ENCODE data around the gene CPLANE2. TPM values are rescaled to one million over a fixed set of nuclear protein-coding genes. Genes with fewer than 3 reads are reported as not detected.

The CPLANE2 gene
- total RNA-seq, 4 donors from 2014 or later, result 0.60 to 12.3 (median 4.3) TPM

DNA sequence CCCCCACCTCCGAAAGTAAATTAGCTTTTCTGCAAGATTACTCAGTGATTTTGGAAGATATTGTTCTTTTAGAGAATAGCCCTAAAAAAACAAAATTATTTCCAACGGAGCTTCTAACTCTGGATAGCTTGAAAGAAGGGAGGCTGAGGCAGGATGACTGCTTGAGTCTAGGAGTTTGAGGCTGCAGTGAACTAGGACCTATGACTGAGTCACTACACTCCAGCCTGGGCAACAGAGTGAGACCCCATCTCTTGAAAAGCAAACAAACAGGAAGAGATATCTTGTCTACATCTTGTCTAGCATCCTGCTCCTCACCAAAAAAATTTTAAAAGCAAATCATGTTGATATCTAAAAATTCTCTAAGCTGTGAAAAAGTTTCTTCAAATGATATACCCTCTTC is 42.2 kb upstream of the CPLANE2 start:
- no peak overlapping the region for H3K27ac ChIP-seq
- no peak for DNase-seq
- H3K36me3 ChIP-seq, result no peaks in the 10 kb centered on the region
- H3K4me1 ChIP-seq, result peaks cover 0 to 13% (median 2%) of the 10 kb centered on the region in 4 donors
- no peak overlapping the region for H3K4me3 ChIP-seq
- no peaks in the 10 kb centered on the region for H3K27me3 ChIP-seq
- WGBS, 2 donors (ENCODE audit: low coverage in 1 of 2), result 86 to 100% methylated on average over 2 of the region's 2 CpGs
- intact Hi-C loops (cut with DNase I; ENCODE audit: low total_unique reads) (no loop called here), in situ Hi-C loops (cut with MboI; ENCODE audit: low pct_ligation_motif_present in 1 of 4, low pct_unique_long_range_greater_than_20kb in 1 of 4, low sequenced_read_pairs in 3 of 4) (no loop called here)
- TF ChIP-seq POLR2A (IDR thresholded peaks at IDR 0.05), result no peak
- no peak for TF ChIP-seq POLR2AphosphoS5 (IDR thresholded peaks at IDR 0.05)
- no peak for TF ChIP-seq EP300 (IDR thresholded peaks at IDR 0.05; ENCODE audit: low read depth)
- TF ChIP-seq, protein P1, sequence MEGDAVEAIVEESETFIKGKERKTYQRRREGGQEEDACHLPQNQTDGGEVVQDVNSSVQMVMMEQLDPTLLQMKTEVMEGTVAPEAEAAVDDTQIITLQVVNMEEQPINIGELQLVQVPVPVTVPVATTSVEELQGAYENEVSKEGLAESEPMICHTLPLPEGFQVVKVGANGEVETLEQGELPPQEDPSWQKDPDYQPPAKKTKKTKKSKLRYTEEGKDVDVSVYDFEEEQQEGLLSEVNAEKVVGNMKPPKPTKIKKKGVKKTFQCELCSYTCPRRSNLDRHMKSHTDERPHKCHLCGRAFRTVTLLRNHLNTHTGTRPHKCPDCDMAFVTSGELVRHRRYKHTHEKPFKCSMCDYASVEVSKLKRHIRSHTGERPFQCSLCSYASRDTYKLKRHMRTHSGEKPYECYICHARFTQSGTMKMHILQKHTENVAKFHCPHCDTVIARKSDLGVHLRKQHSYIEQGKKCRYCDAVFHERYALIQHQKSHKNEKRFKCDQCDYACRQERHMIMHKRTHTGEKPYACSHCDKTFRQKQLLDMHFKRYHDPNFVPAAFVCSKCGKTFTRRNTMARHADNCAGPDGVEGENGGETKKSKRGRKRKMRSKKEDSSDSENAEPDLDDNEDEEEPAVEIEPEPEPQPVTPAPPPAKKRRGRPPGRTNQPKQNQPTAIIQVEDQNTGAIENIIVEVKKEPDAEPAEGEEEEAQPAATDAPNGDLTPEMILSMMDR (IDR thresholded peaks at IDR 0.05), result no peak
- H3K9me3 ChIP-seq, result no peaks in the 10 kb centered on the region

DNA sequence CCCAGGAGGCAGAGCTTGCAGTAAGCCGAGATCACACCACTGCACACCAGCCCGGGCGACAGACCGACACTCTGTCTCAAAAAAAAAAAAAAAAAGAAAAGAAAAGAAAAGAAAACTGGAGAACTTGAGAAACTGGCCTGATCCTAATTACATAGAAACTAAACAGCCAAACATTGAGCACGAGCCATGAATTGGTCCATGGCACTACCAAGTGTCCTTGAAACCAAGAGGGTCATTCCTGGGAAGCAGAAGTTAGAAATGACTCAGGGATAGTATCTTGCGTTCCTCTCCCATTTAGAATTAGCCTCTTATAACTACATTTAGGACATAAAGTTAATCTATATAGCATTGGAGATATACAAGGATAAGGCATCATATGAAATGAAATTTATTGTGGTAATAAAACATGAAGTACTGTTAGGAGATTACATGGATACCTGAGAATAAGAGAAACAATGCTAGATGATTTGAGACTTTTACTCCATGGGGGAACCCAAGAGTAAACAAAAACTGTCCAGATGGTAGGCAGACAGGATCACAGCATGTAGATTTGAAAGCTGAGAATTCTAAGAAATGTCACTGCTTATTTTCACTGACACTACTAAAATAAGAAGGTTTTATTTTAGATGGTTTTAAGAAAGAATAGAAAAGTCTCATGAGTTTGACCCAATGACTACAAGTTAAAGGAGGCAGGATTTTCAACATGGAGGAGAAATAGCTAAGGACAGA is 39.5 kb upstream of the CPLANE2 start:
- Histone ChIP-seq H3K27me3 (no peaks in the 10 kb centered on the region), H3K4me3 (no peak overlapping the region), H3K27ac (no peak overlapping the region), H3K9me3 (no peaks in the 10 kb centered on the region), H3K36me3 (no peaks in the 10 kb centered on the region), H3K4me1 (peaks cover 0 to 13% (median 2%) of the 10 kb centered on the region in 4 donors)
- TF ChIP-seq, protein P1 (IDR thresholded peaks at IDR 0.05), result no peak
- TF ChIP-seq POLR2AphosphoS5 (IDR thresholded peaks at IDR 0.05) (no peak), EP300 (IDR thresholded peaks at IDR 0.05; ENCODE audit: low read depth) (no peak), POLR2A (IDR thresholded peaks at IDR 0.05) (no peak)
- no peak for DNase-seq
- intact Hi-C loops (cut with DNase I; ENCODE audit: low total_unique reads) (no loop called here), in situ Hi-C loops (cut with MboI; ENCODE audit: low pct_ligation_motif_present in 1 of 4, low pct_unique_long_range_greater_than_20kb in 1 of 4, low sequenced_read_pairs in 3 of 4) (no loop called here)
- WGBS, 2 donors (ENCODE audit: low coverage in 1 of 2), result 58 to 81% methylated on average over 2 to 6 of the region's 6 CpGs

DNA sequence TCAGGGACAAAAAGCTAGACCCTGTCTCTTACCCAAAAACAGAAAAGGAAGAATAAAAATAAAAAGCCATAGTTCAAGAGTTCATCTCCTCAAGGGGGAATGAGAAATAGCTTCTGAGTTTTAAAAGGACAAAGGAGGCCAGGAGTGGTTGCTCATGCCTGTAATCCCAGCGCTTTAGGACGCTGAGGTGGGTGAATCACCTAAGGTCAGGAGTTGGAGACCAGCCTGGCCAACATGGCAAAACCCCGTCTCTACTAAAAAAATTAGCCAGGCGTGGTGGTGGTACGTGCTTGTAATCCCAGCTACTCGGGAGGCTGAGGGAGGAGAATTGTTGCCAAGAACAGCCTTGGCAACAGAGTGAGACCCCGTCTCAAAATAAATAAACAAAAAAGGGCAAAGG is 38.6 kb upstream of the CPLANE2 start:
- Histone ChIP-seq H3K27ac (no peak overlapping the region), H3K9me3 (no peaks in the 10 kb centered on the region), H3K36me3 (no peaks in the 10 kb centered on the region), H3K27me3 (no peaks in the 10 kb centered on the region), H3K4me3 (no peak overlapping the region), H3K4me1 (peaks cover 0 to 13% (median 2%) of the 10 kb centered on the region in 4 donors)
- DNase-seq, result no peak
- 78 to 84% methylated on average over 4 to 7 of the region's 7 CpGs for WGBS, 2 donors (ENCODE audit: low coverage in 1 of 2)
- in situ Hi-C loops (cut with MboI; ENCODE audit: low pct_ligation_motif_present in 1 of 4, low pct_unique_long_range_greater_than_20kb in 1 of 4, low sequenced_read_pairs in 3 of 4) (no loop called here), intact Hi-C loops (cut with DNase I; ENCODE audit: low total_unique reads) (no loop called here)
- TF ChIP-seq EP300 (IDR thresholded peaks at IDR 0.05; ENCODE audit: low read depth), result no peak
- no peak for TF ChIP-seq POLR2A (IDR thresholded peaks at IDR 0.05)
- TF ChIP-seq POLR2AphosphoS5 (IDR thresholded peaks at IDR 0.05), result no peak

DNA sequence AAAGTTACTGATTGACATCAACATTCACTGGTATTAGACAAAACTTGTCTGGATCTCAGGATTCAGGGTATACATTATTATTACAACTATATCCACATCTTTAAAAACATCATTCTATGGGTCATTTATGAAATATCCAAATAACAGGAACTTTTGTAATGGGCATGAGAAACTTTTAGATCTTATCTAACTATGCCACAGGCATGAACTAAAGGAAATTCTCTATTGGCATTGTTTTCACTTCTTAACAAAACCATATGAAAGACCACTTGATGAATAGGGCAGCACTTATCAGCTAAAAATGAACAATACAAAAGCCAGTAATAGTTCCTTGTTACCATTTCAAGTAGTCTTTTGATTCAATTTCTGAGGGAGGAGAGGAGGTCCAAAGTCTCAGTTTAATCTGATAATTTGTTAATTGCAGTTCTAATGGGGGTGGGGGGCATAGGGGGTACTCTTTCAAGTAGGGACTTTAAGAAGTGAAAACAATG is 30.8 kb upstream of the CPLANE2 start:
- Histone ChIP-seq H3K27me3 (no peaks in the 10 kb centered on the region), H3K4me1 (peaks cover 0 to 9% (median 0%) of the 10 kb centered on the region in 4 donors), H3K27ac (no peak overlapping the region), H3K36me3 (no peaks in the 10 kb centered on the region), H3K9me3 (no peaks in the 10 kb centered on the region), H3K4me3 (no peak overlapping the region)
- TF ChIP-seq POLR2A (IDR thresholded peaks at IDR 0.05) (no peak), EP300 (IDR thresholded peaks at IDR 0.05; ENCODE audit: low read depth) (no peak), POLR2AphosphoS5 (IDR thresholded peaks at IDR 0.05) (no peak)
- TF ChIP-seq, protein P1 (IDR thresholded peaks at IDR 0.05), result no peak
- in situ Hi-C loops (cut with MboI; ENCODE audit: low pct_ligation_motif_present in 1 of 4, low pct_unique_long_range_greater_than_20kb in 1 of 4, low sequenced_read_pairs in 3 of 4) (no loop called here), intact Hi-C loops (cut with DNase I; ENCODE audit: low total_unique reads) (no loop called here)
- no peak for DNase-seq

Measured in transverse colon (tissue), 4 donors.